GM12872 (cell line): ENCODE results near the gene PLXDC2.

ENCODE experiments used
- CTCF ChIP-seq: IDR thresholded peaks from 3 replicates; pipeline ENCODE4 v1.5.1; 2011; ENCODE audit warnings: low read depth, mild to moderate bottlenecking, low read length, moderate library complexity; ENCODE audit not compliant: insufficient read depth

Gene PLXDC2

DNA sequence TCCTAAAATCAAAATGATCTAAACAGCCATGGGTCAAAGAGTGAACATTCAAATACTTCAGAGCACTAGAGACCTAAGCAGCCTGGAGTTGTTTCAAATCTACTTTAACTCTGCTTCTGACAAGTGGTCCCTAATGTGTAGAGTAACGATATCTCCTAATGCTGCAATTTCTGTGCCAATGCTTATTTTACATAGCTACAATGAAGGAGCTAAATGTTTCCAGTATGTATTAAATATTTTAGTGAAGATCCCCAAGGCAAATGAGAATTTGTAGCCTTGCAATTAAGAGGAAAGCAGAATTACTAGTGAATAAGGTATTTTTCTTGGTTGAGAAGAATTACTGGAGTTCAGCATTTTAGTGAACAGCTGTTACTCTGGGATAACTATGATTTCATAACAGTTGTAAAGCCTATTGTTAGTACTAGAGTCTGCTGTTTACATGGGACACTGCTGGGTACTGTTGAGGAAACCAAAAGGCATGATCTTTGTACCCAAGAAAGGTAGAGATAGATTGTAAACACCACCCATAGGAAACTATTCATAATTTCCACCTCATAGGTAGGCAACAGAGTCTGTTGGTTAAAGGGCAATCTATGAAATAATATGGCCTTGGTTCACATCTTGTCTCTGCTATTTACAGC, 271.9 kb downstream of the PLXDC2 start:
- TF ChIP-seq CTCF, result no peak

DNA sequence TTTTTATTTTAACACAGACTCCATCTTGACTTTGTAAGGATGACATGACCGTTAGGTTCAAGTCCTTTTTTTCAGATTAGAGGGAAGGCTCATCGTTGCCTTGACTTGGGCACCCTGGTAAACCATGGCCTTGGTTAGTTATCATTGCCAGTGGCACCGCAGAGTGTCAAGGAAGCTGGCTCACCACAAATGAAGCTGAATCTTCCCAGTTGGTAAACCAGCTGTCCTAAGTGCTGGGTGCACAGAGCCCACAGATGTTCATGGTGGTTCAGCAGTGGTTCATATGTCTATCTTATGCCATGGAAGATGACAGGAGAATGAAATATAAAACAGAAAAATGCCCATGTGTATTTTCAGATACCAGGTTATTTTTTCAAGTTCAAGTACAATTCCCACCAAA, 273.6 kb downstream of the PLXDC2 start:
- no peak for TF ChIP-seq CTCF

DNA sequence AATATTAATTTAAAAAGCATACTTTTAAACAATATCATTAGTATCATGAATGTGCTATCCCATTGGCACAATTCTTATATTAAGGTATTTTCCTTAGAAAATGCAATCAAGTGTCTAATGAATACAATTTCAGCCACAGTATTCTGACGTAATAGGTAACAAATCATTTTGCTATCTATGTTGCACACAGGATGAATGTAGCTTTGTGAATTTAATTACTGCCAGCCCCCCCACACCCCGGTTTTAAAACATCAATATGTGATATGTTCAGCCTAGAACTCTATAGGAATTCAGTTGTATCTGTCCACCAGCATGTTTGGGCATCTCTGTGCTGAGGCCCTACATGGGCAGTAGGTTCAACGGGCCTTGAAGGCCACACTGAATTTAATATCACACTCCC, 274.6 kb downstream of the PLXDC2 start:
- no peak for TF ChIP-seq CTCF

GRCh38 chr10:20091698-20092097, 275.5 kb downstream of the PLXDC2 start:
- TF ChIP-seq CTCF, result no peak

GRCh38 chr10:20093600-20093999, 277.4 kb downstream of the PLXDC2 start:
- no peak for TF ChIP-seq CTCF

- TF ChIP-seq CTCF, result no peak
Observed at GRCh38 chr10:20094226-20094976, 278.2 kb downstream of the PLXDC2 start.

GRCh38 chr10:20100171-20100570, 283.9 kb downstream of the PLXDC2 start:
- no peak for TF ChIP-seq CTCF
